ENCODE data around the gene DRD5. TPM values are rescaled to one million over a fixed set of nuclear protein-coding genes. Genes with fewer than 3 reads are reported as not detected.

The DRD5 gene
- polyA plus RNA-seq, 4 donors = 0.15 to 0.19 TPM; not detected in 2

DNA sequence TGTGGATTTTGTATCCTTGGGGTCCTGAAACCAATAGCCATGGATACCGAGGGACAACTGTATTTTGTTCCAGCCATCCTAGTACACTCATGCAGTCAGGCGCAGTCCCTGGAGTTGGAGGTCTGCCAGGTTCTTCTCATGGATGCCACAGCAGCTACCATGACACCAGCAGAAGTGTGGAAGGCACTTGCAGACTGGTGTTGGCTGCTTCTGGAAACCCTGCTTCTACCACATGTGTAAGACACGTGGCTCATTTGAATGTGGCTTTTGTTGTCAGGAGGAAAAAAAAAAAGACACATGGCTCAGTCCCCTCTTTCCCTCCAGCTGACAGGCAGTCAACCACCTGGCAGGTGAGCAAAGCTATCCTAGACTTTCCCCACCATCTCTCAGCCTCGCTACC, 19.4 kb downstream of the DRD5 start:
- no peak for DNase-seq
- no peak for FAIRE-seq

GRCh38 chr4:9804918-9805317, 23.5 kb downstream of the DRD5 start:
- no peaks in the 10 kb centered on the region for H3K9me3 ChIP-seq (ENCODE audit: control insufficient read depth in 2 of 2, insufficient read depth in 1 of 2, low read depth in 1 of 2, low read length in 1 of 2)
- H3K4me3 ChIP-seq (ENCODE audit: low read depth in 1 of 3, low read length in 3 of 3) = no peak overlapping the region
- WGBS, 3 donors = 88 to 94% (median 91%) methylated on average over 5 of the region's 5 CpGs
- H3K27me3 ChIP-seq (ENCODE audit: control insufficient read depth in 3 of 3, insufficient read depth in 3 of 3, low read length in 3 of 3) = no peaks in the 10 kb centered on the region
- no peaks in the 10 kb centered on the region for H3K4me1 ChIP-seq (ENCODE audit: control insufficient read depth in 3 of 3, insufficient read depth in 2 of 3, low read depth in 1 of 3, low read length in 2 of 3)
- peaks cover 0 to 8% (median 0%) of the 10 kb centered on the region in 3 donors for H3K36me3 ChIP-seq (ENCODE audit: control insufficient read depth in 3 of 3, insufficient read depth in 2 of 3, low read depth in 1 of 3, low read length in 3 of 3)
- DNase-seq = no peak
- FAIRE-seq = no peak
- H3K27ac ChIP-seq (ENCODE audit: low read depth in 1 of 3, low read length in 2 of 3) = no peak overlapping the region

More for the DNA sequence above, 19.4 kb downstream of the DRD5 start:
- Histone ChIP-seq H3K4me3 (ENCODE audit: low read depth in 1 of 3, low read length in 3 of 3) (no peak overlapping the region), H3K27me3 (ENCODE audit: control insufficient read depth in 3 of 3, insufficient read depth in 3 of 3, low read length in 3 of 3) (no peaks in the 10 kb centered on the region), H3K36me3 (ENCODE audit: control insufficient read depth in 3 of 3, insufficient read depth in 2 of 3, low read depth in 1 of 3, low read length in 3 of 3) (no peaks in the 10 kb centered on the region), H3K4me1 (ENCODE audit: control insufficient read depth in 3 of 3, insufficient read depth in 2 of 3, low read depth in 1 of 3, low read length in 2 of 3) (no peaks in the 10 kb centered on the region), H3K9me3 (ENCODE audit: control insufficient read depth in 2 of 2, insufficient read depth in 1 of 2, low read depth in 1 of 2, low read length in 1 of 2) (no peaks in the 10 kb centered on the region), H3K27ac (ENCODE audit: low read depth in 1 of 3, low read length in 2 of 3) (no peak overlapping the region)
- 75 to 82% (median 81%) methylated on average over 4 of the region's 4 CpGs for WGBS, 3 donors

DNA sequence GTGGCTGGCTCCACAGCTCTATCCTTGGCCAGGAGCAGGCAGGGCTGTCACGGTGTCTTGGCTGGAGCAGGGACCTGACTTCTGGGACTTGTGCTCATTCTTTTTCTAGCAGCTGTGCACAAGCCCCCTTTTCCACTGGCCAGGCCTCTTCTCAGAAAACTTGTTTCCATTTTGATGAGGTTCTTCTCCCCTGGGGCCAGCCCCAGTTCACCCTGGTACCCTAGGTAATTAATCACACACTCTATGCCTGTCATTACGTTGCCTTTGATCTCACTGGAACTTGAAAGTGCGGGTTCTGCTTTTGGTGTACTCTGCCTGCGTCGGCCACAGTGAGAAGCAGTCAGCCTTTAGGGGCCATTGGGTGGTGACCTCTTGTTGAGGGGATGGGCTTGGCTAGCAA, 26.6 kb downstream of the DRD5 start:
- 76 to 84% (median 82%) methylated on average over 5 of the region's 5 CpGs for WGBS, 3 donors
- H3K4me1 ChIP-seq (ENCODE audit: control insufficient read depth in 3 of 3, insufficient read depth in 2 of 3, low read depth in 1 of 3, low read length in 2 of 3) = no peaks in the 10 kb centered on the region
- H3K4me3 ChIP-seq (ENCODE audit: low read depth in 1 of 3, low read length in 3 of 3) = no peak overlapping the region
- no peak overlapping the region for H3K27ac ChIP-seq (ENCODE audit: low read depth in 1 of 3, low read length in 2 of 3)
- no peaks in the 10 kb centered on the region for H3K9me3 ChIP-seq (ENCODE audit: control insufficient read depth in 2 of 2, insufficient read depth in 1 of 2, low read depth in 1 of 2, low read length in 1 of 2)
- DNase-seq (no peak), FAIRE-seq (no peak)
- peaks cover 0 to 8% (median 0%) of the 10 kb centered on the region in 3 donors for H3K36me3 ChIP-seq (ENCODE audit: control insufficient read depth in 3 of 3, insufficient read depth in 2 of 3, low read depth in 1 of 3, low read length in 3 of 3)
- no peaks in the 10 kb centered on the region for H3K27me3 ChIP-seq (ENCODE audit: control insufficient read depth in 3 of 3, insufficient read depth in 3 of 3, low read length in 3 of 3)

DNA sequence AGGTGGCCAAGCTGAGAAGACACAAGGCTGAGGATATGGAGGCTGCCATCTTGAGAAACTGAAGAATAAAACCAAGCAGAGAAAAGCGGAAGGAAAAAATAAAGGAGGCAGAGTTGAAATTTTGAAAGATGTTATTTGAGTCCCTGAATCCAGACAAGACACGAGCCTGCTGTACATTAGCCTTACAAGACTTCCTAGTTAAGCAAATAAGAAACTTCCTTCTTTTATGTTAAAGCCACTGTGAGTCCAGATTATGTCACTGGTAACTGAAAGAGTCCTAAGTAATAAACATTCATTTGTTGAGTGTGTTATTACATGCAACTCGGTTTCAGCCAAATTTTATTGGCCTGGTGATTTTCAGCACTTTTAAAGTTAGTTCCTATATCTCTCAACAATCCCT, 30.4 kb downstream of the DRD5 start:
- Histone ChIP-seq H3K27me3 (ENCODE audit: control insufficient read depth in 3 of 3, insufficient read depth in 3 of 3, low read length in 3 of 3) (no peaks in the 10 kb centered on the region), H3K36me3 (ENCODE audit: control insufficient read depth in 3 of 3, insufficient read depth in 2 of 3, low read depth in 1 of 3, low read length in 3 of 3) (peaks cover 0 to 8% (median 0%) of the 10 kb centered on the region in 3 donors), H3K27ac (ENCODE audit: low read depth in 1 of 3, low read length in 2 of 3) (no peak overlapping the region), H3K9me3 (ENCODE audit: control insufficient read depth in 2 of 2, insufficient read depth in 1 of 2, low read depth in 1 of 2, low read length in 1 of 2) (no peaks in the 10 kb centered on the region), H3K4me1 (ENCODE audit: control insufficient read depth in 3 of 3, insufficient read depth in 2 of 3, low read depth in 1 of 3, low read length in 2 of 3) (no peaks in the 10 kb centered on the region), H3K4me3 (ENCODE audit: low read depth in 1 of 3, low read length in 3 of 3) (no peak overlapping the region)
- WGBS, 3 donors = 71 to 81% (median 72%) methylated on average over 3 of the region's 3 CpGs
- DNase-seq (no peak), FAIRE-seq (no peak)

GRCh38 chr4:9812501-9813340, 31.3 kb downstream of the DRD5 start:
- Histone ChIP-seq H3K4me1 (ENCODE audit: control insufficient read depth in 3 of 3, insufficient read depth in 2 of 3, low read depth in 1 of 3, low read length in 2 of 3) (no peaks in the 10 kb centered on the region), H3K9me3 (ENCODE audit: control insufficient read depth in 2 of 2, insufficient read depth in 1 of 2, low read depth in 1 of 2, low read length in 1 of 2) (no peaks in the 10 kb centered on the region), H3K4me3 (ENCODE audit: low read depth in 1 of 3, low read length in 3 of 3) (no peak overlapping the region), H3K27ac (ENCODE audit: low read depth in 1 of 3, low read length in 2 of 3) (no peak overlapping the region), H3K27me3 (ENCODE audit: control insufficient read depth in 3 of 3, insufficient read depth in 3 of 3, low read length in 3 of 3) (no peaks in the 10 kb centered on the region), H3K36me3 (ENCODE audit: control insufficient read depth in 3 of 3, insufficient read depth in 2 of 3, low read depth in 1 of 3, low read length in 3 of 3) (peaks cover 0 to 5% (median 0%) of the 10 kb centered on the region in 3 donors)
- WGBS, 3 donors = 40 to 64% (median 46%) methylated on average over 4 of the region's 4 CpGs
- DNase-seq = peak in 1 of 2 donors; percentile 11
- no peak for FAIRE-seq

- Histone ChIP-seq H3K27me3 (ENCODE audit: control insufficient read depth in 3 of 3, insufficient read depth in 3 of 3, low read length in 3 of 3) (no peaks in the 10 kb centered on the region), H3K4me1 (ENCODE audit: control insufficient read depth in 3 of 3, insufficient read depth in 2 of 3, low read depth in 1 of 3, low read length in 2 of 3) (no peaks in the 10 kb centered on the region), H3K36me3 (ENCODE audit: control insufficient read depth in 3 of 3, insufficient read depth in 2 of 3, low read depth in 1 of 3, low read length in 3 of 3) (no peaks in the 10 kb centered on the region), H3K27ac (ENCODE audit: low read depth in 1 of 3, low read length in 2 of 3) (no peak overlapping the region), H3K9me3 (ENCODE audit: control insufficient read depth in 2 of 2, insufficient read depth in 1 of 2, low read depth in 1 of 2, low read length in 1 of 2) (peaks cover 0 to 4% of the 10 kb centered on the region in 2 donors), H3K4me3 (ENCODE audit: low read depth in 1 of 3, low read length in 3 of 3) (no peak overlapping the region)
- DNase-seq (no peak), FAIRE-seq (no peak)
- WGBS, 3 donors = 81 to 89% (median 81%) methylated on average over 3 of the region's 3 CpGs
Measured at GRCh38 chr4:9816285-9816684, 34.9 kb downstream of the DRD5 start.

DNA sequence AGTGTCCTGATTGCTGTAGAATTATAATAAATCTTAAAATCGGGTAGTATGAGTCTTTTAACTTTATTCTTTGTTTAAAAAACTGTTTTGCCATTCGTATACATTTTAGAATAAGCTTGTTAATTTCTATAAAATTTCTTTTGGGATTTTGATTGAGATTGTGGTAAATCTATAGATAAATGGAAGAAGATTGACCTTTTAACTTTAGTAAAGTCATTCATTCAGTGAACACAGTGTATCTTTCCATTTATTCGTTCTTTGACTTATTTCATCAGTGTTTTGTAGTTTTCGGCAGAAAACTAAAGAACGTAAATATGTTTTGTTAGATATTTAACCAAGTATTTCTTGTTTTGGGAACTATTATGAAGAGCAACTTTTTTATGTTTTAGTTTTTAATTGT, 38.9 kb downstream of the DRD5 start:
- 74 to 75% (median 74%) methylated on average over 5 of the region's 5 CpGs for WGBS, 3 donors
- DNase-seq (no peak), FAIRE-seq (peak; percentile 75)

DNA sequence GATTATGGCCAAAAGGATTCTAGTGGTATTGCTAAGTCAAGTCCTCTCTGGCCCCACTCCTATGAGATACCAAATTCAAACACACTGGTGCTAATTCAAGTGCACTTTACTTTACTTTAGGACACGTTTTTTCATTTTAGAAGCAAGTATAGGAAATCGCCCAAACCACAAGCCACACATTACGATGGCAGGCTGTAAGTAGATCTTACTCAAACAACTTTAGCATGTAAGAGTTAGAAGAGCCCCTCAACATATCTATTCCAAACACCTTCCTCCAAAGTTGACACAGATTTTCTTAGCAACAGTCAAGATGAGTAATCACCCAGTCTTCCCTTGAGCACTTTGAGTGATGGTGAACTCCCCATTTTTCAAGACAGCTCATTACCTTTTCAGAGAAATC, 43.6 kb downstream of the DRD5 start:
- WGBS, 3 donors = 64 to 82% (median 79%) methylated on average over 3 of the region's 3 CpGs

More for the DNA sequence above, 38.9 kb downstream of the DRD5 start:
- no peaks in the 10 kb centered on the region for H3K4me1 ChIP-seq (ENCODE audit: control insufficient read depth in 3 of 3, insufficient read depth in 2 of 3, low read depth in 1 of 3, low read length in 2 of 3)
- H3K27me3 ChIP-seq (ENCODE audit: control insufficient read depth in 3 of 3, insufficient read depth in 3 of 3, low read length in 3 of 3) = no peaks in the 10 kb centered on the region
- H3K4me3 ChIP-seq (ENCODE audit: low read depth in 1 of 3, low read length in 3 of 3) = no peak overlapping the region
- H3K27ac ChIP-seq (ENCODE audit: low read depth in 1 of 3, low read length in 2 of 3) = no peak overlapping the region
- H3K36me3 ChIP-seq (ENCODE audit: control insufficient read depth in 3 of 3, insufficient read depth in 2 of 3, low read depth in 1 of 3, low read length in 3 of 3) = peaks cover 0 to 1% (median 0%) of the 10 kb centered on the region in 3 donors
- H3K9me3 ChIP-seq (ENCODE audit: control insufficient read depth in 2 of 2, insufficient read depth in 1 of 2, low read depth in 1 of 2, low read length in 1 of 2) = peaks cover 0 to 4% of the 10 kb centered on the region in 2 donors

More for the DNA sequence above, 43.6 kb downstream of the DRD5 start:
- Histone ChIP-seq H3K4me3 (ENCODE audit: low read depth in 1 of 3, low read length in 3 of 3) (no peak overlapping the region), H3K9me3 (ENCODE audit: control insufficient read depth in 2 of 2, insufficient read depth in 1 of 2, low read depth in 1 of 2, low read length in 1 of 2) (no peaks in the 10 kb centered on the region), H3K36me3 (ENCODE audit: control insufficient read depth in 3 of 3, insufficient read depth in 2 of 3, low read depth in 1 of 3, low read length in 3 of 3) (peaks cover 0 to 3% (median 1%) of the 10 kb centered on the region in 3 donors), H3K27me3 (ENCODE audit: control insufficient read depth in 3 of 3, insufficient read depth in 3 of 3, low read length in 3 of 3) (no peaks in the 10 kb centered on the region), H3K4me1 (ENCODE audit: control insufficient read depth in 3 of 3, insufficient read depth in 2 of 3, low read depth in 1 of 3, low read length in 2 of 3) (no peaks in the 10 kb centered on the region), H3K27ac (ENCODE audit: low read depth in 1 of 3, low read length in 2 of 3) (no peak overlapping the region)
- FAIRE-seq = no peak
- DNase-seq = no peak
